Urinary bladder (tissue), 4 donors: ENCODE measurements around the gene ATXN10. TPM values are rescaled to one million over a fixed set of nuclear protein-coding genes. Genes with fewer than 3 reads are reported as not detected.

Experiments
- DNase-seq: peaks from one replicate; pipeline ENCODE4 v3.0.0-alpha.2; 2015; ENCODE audit errors: extremely low spot score
- H3K27ac ChIP-seq: one replicate; pipeline ENCODE4 v1.5.1; 2013; ENCODE audit warnings: low read depth, mild to moderate bottlenecking, moderate library complexity
- H3K36me3 ChIP-seq: one replicate; pipeline ENCODE4 v1.6.1; 2013; ENCODE audit warnings: mild to moderate bottlenecking, moderate library complexity; ENCODE audit not compliant: insufficient read depth
- H3K4me1 ChIP-seq: one replicate; pipeline ENCODE4 v1.6.1; 2013; ENCODE audit warnings: mild to moderate bottlenecking, moderate library complexity; ENCODE audit not compliant: insufficient read depth
- H3K4me3 ChIP-seq: one replicate; pipeline ENCODE4 v1.5.1; 2013; ENCODE audit warnings: low read depth, low read length
- WGBS: extraction: QIAGEN DNeasy Blood & Tissue Kit; methylation state at CpG from one replicate; pipeline ENCODE4 v1.1.7; 2013; 5-methylcytosine and 5-hydroxymethylcytosine counted together
- polyA plus RNA-seq: library from polyadenylated mRNA; stranded (reverse); fragments of 200-250 nt; gene quantifications from one replicate; pipeline ENCODE4 v1.2.3, GENCODE V29; 2013
- total RNA-seq: library from RNA; depleted of rRNA; stranded (reverse); fragments of >200 nt; gene quantifications from one replicate; pipeline ENCODE4 v1.2.3, GENCODE V29; 2014
- donor health status: healthy with polysubstance abuse.
- donor health status: healthy.

Gene ATXN10
- total and polyA plus RNA-seq, 2 donors = 63.6 to 191 TPM

DNA sequence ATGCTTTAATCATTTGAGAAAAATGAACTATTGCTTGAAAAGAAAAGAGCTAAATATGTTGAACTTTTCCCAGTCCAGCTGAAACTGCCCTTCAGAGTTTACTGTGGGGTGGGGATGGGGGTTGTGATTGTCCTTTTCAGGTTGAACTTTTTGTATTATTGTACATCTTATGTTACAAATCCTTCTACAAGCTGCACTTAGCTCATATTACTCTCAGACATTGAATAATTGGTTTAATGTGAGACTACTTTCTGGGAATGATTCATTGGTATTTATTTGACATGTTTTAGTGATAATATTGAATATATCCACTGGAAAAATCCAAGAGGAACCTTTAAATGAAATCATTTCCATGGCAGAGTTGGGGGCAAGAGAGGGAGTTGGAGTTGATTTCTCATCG, 84.9 kb downstream of the ATXN10 start:
- WGBS = 30% methylated on average over 1 of the region's 1 CpG
- peaks cover 3% of the 10 kb centered on the region for H3K4me1 ChIP-seq
- H3K4me3 ChIP-seq = no peak overlapping the region
- no peak overlapping the region for H3K27ac ChIP-seq
- peaks cover 2% of the 10 kb centered on the region for H3K36me3 ChIP-seq
- DNase-seq = no peak

DNA sequence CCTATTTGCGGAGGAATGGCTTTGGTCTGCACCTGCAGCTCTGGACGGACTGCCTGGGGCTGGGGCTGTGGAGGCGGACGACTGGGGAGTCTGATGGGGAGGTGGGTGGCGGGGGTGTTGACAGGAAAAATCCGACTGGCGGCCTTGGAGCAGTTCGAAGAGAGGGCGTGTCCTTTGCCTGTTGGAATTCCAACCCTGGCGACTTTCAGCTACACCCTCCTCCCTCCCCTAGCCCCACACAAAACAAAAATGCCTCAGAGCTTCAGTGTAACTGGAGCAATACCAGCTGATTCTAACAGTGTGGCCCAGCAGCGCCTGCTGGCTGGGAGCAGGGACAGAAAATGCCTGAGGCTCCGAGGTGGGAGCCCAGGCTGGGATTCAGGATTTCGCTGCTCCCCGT, 85.4 kb downstream of the ATXN10 start:
- no peak for DNase-seq
- Histone ChIP-seq H3K4me1 (peaks cover 3% of the 10 kb centered on the region), H3K27ac (no peak overlapping the region), H3K36me3 (peaks cover 2% of the 10 kb centered on the region), H3K4me3 (no peak overlapping the region)
- WGBS = 32% methylated on average over 14 of the region's 14 CpGs

DNA sequence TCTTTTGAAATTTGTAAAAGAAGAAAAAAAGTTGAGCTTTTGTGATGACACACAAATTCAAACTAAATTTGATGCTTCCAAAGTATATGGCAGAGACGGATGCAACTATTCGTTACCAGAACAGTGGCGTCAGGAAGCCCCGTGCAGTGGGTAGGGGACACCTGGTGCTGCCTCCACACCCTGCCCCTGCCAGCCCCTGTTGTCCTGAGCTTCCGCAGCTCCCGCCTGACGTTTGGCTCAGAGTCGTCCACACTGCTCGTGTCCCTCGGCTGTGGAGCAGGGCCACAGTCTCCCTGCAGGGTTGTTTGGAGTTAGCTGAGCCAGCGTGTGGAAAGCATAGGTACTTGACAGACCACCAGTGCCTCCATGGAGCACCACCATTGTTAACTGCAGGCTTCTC, 86.3 kb downstream of the ATXN10 start:
- Histone ChIP-seq H3K36me3 (peaks cover 2% of the 10 kb centered on the region), H3K27ac (no peak overlapping the region), H3K4me3 (no peak overlapping the region), H3K4me1 (peaks cover 3% of the 10 kb centered on the region)
- 85% methylated on average over 11 of the region's 11 CpGs for WGBS
- DNase-seq = no peak

DNA sequence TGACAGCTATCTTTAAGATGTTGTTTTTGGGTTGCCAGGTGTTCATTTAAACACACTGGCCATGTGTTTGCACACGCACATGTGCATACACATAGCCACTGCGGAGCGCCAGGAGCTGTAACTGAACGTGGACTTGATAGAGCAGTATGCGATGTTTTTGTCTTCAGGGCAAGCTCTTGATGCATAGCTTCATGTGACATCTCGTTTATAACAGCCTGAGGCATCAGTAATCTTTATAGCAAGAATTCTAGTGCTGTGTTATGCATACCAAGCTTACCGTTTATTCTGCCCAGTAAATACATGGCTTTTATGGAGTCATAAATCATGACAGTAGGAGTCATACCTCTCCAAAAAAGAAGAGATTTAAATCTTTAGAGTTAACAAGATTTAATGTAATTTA, 87.0 kb downstream of the ATXN10 start:
- Histone ChIP-seq H3K4me1 (peaks cover 3% of the 10 kb centered on the region), H3K36me3 (peaks cover 2% of the 10 kb centered on the region), H3K27ac (no peak overlapping the region), H3K4me3 (no peak overlapping the region)
- 41% methylated on average over 7 of the region's 7 CpGs for WGBS
- DNase-seq = no peak

DNA sequence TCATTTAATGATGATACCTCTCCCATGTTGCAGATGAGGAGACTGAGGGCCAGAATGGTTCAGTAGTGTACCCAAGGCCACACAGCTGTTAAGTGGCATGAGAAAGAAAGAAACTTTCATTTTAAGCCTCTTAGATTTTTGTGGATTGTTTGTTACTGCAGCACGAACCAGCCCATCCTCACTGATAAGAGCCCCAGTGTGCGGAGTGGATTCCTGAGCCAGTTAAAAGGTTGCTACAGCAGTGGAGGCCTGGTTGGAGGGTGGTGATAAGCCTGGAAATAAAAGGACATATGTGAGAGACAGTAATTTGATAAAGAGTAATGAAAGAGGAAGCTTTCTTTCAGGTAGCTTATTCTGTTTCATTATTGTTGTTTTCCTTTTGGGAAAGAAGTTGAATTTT, 89.0 kb downstream of the ATXN10 start:
- peaks cover 3% of the 10 kb centered on the region for H3K4me1 ChIP-seq
- no peak overlapping the region for H3K4me3 ChIP-seq
- no peak overlapping the region for H3K27ac ChIP-seq
- DNase-seq = no peak
- H3K36me3 ChIP-seq = peaks cover 2% of the 10 kb centered on the region
- WGBS = over 99% methylated on average over 2 of the region's 2 CpGs

DNA sequence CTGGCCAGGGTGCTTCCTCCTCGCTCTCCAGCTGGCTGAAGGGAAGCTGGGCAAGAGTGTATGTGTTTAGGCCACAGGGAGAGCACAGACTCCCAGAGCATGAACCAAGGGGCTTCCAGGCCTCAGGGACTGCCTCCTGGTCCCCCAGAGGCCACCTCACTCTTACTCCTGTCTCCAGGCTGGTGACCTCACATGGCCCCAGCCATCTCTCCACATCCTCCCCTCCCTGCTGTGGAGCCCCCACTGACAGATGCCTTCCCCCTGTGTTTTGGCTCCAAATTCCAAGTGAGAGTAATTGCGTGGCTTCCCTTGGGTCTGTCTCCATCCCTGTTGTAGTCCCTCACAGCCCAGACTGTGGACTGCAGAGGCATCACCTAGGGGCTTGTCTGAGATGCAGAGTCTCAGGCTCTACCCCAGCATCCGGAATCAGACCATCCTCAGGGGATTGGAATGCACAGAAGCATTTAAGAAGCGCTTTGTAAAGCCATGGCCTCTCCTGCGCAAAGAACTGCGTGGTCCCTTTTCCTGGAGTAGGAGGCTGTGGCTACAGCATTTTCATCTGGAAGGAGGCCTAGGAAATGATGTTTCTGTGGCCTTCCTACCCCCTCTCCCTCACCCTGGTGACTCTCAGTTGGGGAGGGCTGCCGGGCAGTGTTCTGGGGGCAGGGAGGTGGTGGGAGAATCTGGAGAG, 91.1 kb downstream of the ATXN10 start:
- WGBS = 91% methylated on average over 7 of the region's 7 CpGs
- Histone ChIP-seq H3K36me3 (no peaks in the 10 kb centered on the region), H3K27ac (no peak overlapping the region), H3K4me1 (peaks cover 1% of the 10 kb centered on the region), H3K4me3 (no peak overlapping the region)
- no peak for DNase-seq

DNA sequence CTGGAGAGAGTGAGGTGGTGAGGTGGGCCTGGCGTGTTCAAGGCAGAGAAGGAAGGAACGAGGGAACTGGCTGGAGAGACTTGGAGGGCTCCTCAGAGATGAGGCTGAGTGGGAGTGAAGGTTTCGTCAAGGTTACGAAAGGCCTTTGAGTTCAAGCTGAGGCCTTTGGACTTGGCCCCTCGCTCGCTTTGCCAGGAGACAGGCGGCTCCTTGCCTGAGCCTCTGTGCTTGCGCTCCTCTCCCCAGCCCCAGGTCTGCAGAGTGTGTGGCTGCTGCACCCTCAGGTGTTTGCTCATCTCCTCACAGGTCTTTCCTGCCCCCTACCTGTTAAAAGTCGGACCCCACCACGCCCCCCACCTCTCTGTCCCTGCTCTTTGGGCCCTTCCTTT, 91.6 kb downstream of the ATXN10 start:
- Histone ChIP-seq H3K36me3 (no peaks in the 10 kb centered on the region), H3K4me3 (no peak overlapping the region), H3K4me1 (no peaks in the 10 kb centered on the region), H3K27ac (no peak overlapping the region)
- 90% methylated on average over 10 of the region's 10 CpGs for WGBS
- no peak for DNase-seq

DNA sequence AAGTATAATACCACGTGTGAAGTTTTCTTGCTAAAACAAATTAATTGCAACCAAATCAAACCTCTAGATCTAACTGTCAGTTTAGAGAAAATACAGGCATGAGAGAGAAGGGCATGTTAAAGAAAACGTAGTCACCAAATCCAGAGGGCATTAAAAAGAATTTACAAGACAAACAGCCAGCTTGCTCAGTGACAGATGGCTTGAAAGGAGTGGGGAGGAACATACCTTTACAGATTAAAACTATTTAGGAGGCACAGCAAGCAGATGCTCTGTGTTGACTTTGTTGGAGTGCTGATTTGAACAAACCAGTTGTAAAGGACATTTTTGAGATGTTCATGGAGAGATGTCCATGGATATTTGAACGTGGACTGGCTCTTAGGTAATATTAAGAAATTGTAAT, 96.9 kb downstream of the ATXN10 start:
- no peak overlapping the region for H3K4me3 ChIP-seq
- H3K4me1 ChIP-seq = peaks cover 1% of the 10 kb centered on the region
- H3K27ac ChIP-seq = no peak overlapping the region
- no peak for DNase-seq
- no peaks in the 10 kb centered on the region for H3K36me3 ChIP-seq
- 67% methylated on average over 3 of the region's 3 CpGs for WGBS

DNA sequence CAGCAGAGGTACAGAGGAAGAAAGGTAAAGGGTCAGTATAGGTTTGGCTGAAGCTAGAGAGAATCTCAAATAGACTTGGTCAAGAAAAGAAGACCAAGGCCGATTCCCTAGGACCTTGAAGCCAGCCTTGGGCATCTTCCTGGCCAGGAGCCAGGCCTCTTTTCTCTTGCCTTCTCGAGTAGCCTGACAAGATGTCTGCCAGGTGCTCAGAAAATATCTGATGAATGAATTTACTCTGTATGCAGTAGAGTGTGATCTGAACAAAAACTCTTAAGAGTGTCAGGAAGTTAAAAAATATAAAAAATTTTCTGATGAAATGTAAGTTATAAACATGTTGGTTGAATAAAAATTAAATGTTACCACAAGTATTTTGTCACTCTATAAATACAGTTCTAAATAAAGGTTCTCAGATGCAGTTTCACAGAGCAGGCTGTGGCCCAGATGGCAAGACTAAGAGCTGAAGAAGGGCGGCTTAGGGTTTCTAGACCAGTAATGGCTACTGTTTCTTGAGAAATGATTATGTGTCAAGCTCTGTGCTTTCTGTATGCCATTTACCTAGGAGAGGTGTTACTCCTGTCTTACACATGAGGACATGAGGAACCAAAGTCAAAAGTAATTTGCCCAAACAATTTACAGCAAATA, 98.1 kb downstream of the ATXN10 start:
- no peak overlapping the region for H3K27ac ChIP-seq
- peaks cover 1% of the 10 kb centered on the region for H3K4me1 ChIP-seq
- no peaks in the 10 kb centered on the region for H3K36me3 ChIP-seq
- WGBS = 89% methylated on average over 3 of the region's 3 CpGs
- no peak overlapping the region for H3K4me3 ChIP-seq
- no peak for DNase-seq

DNA sequence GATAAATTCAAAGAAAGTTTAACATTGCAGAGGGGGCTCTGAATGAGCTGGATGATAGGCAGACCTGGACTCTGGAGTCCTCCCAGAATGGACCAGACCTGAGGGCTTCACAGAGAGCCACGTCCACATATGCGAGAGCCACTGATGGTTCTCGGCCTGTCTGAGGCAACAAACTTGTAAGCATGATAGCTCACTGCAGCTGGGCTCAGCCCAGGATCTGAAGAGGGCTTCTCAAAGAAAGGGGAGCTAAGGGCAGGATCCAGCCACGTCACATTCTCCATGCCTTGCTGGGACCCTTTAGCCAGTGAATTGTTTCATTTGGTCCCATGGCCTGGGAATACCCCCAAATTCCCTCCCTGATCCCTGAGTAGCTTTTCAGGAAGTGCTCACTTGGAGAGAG, 98.9 kb downstream of the ATXN10 start:
- Histone ChIP-seq H3K4me1 (peaks cover 1% of the 10 kb centered on the region), H3K27ac (no peak overlapping the region), H3K36me3 (no peaks in the 10 kb centered on the region), H3K4me3 (no peak overlapping the region)
- WGBS = 90% methylated on average over 4 of the region's 4 CpGs
- no peak for DNase-seq

DNA sequence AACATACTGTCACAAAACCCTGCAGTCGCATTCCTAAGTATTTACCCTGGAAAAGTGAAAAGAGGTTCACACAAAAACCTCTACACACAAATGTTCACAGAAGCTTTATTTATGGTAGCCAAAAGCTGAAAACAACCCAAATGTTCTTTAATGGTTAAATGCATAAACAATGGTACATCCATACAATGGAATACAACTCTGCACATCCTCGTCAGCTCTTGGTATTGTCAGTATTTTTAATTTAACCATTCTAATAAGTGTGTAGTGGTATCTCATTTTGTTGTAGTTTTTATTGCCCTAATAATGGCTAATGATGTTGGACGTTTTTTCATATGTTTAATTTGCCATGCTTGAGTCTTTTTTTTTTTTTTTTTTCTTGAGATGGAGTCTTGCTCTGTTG, 99.4 kb downstream of the ATXN10 start:
- Histone ChIP-seq H3K27ac (no peak overlapping the region), H3K36me3 (no peaks in the 10 kb centered on the region), H3K4me1 (peaks cover 1% of the 10 kb centered on the region), H3K4me3 (no peak overlapping the region)
- no peak for DNase-seq
- 98% methylated on average over 3 of the region's 3 CpGs for WGBS

DNA sequence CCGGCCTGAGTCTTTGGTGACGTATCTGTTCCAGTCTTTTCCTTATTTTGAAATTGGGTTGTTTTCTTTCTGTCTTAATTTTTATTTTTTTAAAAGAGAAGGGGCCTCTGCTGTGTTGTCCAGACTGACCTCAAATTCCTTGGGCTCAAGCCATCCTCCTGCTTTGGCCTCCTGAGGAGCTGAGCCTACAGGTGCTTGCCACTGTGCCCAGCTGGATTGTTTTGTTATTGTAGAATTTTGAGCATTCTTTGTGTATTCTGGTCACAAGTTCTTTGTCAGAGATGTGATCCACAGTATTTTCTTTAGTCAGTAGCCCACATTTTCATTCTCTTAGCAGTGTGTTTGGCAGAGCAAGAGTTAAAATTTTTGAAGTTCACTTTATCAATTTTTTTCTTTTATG, 100.1 kb downstream of the ATXN10 start:
- Histone ChIP-seq H3K4me1 (peaks cover 1% of the 10 kb centered on the region), H3K27ac (no peak overlapping the region), H3K36me3 (no peaks in the 10 kb centered on the region), H3K4me3 (no peak overlapping the region)
- 100% methylated on average over 2 of the region's 2 CpGs for WGBS
- DNase-seq = no peak

DNA sequence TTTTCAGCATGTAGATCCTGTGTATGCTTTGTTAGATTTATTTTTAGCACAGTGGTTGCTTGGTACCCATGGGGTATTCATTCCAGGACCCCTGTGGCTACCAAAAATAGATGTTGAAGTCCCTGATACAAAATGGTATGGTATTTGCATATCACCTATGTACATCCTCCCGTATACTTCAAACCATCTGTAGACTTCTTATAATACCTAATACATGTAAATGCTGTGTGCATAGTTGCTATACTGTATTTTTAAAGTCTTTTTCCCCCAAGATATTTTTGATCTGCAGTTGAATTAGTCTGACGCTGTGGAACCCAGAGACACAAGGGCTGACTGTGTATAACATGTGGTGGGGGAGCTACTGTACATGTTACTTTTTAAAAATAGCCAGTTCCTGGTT, 101.1 kb downstream of the ATXN10 start:
- peaks cover 1% of the 10 kb centered on the region for H3K4me1 ChIP-seq
- no peaks in the 10 kb centered on the region for H3K36me3 ChIP-seq
- no peak overlapping the region for H3K27ac ChIP-seq
- DNase-seq = no peak
- no peak overlapping the region for H3K4me3 ChIP-seq
- WGBS = 88% methylated on average over 2 of the region's 2 CpGs

DNA sequence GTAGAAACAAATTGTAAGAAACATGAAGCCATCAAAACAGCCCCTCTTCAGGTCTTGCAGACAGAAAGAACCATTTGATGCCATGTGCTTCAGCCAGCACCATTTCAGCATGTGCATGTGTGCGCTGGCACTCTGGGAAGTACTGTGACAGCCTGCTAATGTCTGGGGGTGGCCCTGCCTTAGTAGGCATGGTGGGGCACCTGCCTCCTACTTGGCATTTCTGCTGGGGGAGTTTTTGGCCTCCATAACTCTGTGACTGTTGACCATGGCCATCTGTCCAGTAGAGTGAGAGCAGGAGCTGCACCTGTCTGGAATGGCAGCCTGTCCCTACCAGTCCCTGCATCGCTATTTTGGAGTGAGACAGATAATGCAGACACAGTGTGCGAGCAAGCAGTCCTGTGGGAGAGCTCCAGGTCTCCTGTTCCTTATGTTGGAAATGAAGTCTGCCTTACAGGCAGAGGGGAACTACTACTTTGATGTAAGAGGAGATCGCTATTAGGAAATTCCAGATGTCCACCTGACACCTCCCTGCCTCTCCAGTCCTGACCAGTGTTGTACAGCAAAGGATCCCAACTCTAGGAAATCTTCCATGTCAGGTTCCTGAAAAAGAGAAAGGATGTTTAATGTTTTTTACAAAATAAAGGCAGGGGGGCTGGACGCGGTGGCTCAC, 102.5 kb downstream of the ATXN10 start:
- no peak for DNase-seq
- H3K36me3 ChIP-seq = no peaks in the 10 kb centered on the region
- H3K4me1 ChIP-seq = peaks cover 1% of the 10 kb centered on the region
- no peak overlapping the region for H3K27ac ChIP-seq
- WGBS = 97% methylated on average over 6 of the region's 6 CpGs
- H3K4me3 ChIP-seq = no peak overlapping the region
